SU-DHL-6 (cell line): ENCODE results near the gene NDRG4.

Experiments used
- CTCF ChIP-seq: fragments of 200-600 bp; sonication (generic); IDR thresholded peaks from one replicate; pipeline ENCODE4 v1.5.1; 2017; ENCODE audit warnings: antibody characterized with exemption, mild to moderate bottlenecking, low read length, moderate library complexity; ENCODE audit not compliant: insufficient read depth, poor library complexity, severe bottlenecking
- EZH2phosphoT487 ChIP-seq: fragments of 200-600 bp; sonication (generic), shearing (Covaris generic); conservative IDR thresholded peaks from 2 replicates; pipeline ENCODE4 v1.6.1; 2018; ENCODE audit warnings: mild to moderate bottlenecking, antibody characterized with exemption, low read length, moderate library complexity, mixed read lengths

GRCh38 chr16:58452640-58453039 is 47.3 kb upstream of the NDRG4 start:
- TF ChIP-seq CTCF, result no peak
- TF ChIP-seq EZH2phosphoT487, result no peak
